ENCODE results near the gene HERC2.

The HERC2 gene

DNA sequence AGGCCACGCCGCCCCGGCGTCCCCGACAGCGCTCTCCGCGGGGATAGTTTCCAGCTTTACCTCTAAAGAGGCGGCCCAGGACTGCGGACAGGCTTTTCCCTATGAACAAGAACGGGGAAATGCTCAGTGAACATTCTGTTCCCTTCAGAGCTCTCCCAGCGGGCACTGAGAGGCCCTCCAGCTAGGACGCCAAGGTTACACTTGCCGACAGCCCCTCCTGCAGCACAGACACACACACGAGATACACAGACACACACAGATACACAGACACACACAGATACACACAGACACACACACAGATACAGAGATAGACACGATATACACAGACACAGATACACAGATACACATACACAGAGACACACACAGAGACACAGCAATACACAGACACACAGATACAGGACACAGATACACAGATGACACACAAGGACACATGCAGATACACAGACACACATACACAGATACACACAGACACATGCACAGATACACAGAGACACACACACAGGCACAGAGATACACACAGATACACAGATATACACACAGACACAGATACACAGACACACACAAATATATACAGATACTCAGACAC, 222.3 kb downstream of the HERC2 start:
- no peaks in the 10 kb centered on the region for H3F3A ChIP-seq (ENCODE audit: insufficient read depth)
- no peaks in the 10 kb centered on the region for H4K20me1 ChIP-seq (ENCODE audit: low read depth, low read length)
- H3K9ac ChIP-seq (ENCODE audit: low read length) = no peak overlapping the region
- H2AFZ ChIP-seq (ENCODE audit: low read depth, low read length, severe bottlenecking) = no peak overlapping the region
- no peaks in the 10 kb centered on the region for H3K9me2 ChIP-seq (replicated peaks; ENCODE audit: insufficient read depth, low read length)
- no peaks in the 10 kb centered on the region for H3K27me3 ChIP-seq (ENCODE audit: low read length)
- no peak overlapping the region for H3K4me3 ChIP-seq (ENCODE audit: insufficient read depth, low read length, poor library complexity, severe bottlenecking)
- H3K36me3 ChIP-seq (ENCODE audit: low read length) = no peaks in the 10 kb centered on the region
- no peak overlapping the region for H3K27ac ChIP-seq (ENCODE audit: low read depth, low read length)
- no peak overlapping the region for H3K4me2 ChIP-seq (ENCODE audit: low read depth, low read length, poor library complexity, severe bottlenecking)
- no peak for TF ChIP-seq EZH2phosphoT487 (conservative IDR thresholded peaks at IDR 0.05; ENCODE audit: low read length)
- TF ChIP-seq, protein P1, sequence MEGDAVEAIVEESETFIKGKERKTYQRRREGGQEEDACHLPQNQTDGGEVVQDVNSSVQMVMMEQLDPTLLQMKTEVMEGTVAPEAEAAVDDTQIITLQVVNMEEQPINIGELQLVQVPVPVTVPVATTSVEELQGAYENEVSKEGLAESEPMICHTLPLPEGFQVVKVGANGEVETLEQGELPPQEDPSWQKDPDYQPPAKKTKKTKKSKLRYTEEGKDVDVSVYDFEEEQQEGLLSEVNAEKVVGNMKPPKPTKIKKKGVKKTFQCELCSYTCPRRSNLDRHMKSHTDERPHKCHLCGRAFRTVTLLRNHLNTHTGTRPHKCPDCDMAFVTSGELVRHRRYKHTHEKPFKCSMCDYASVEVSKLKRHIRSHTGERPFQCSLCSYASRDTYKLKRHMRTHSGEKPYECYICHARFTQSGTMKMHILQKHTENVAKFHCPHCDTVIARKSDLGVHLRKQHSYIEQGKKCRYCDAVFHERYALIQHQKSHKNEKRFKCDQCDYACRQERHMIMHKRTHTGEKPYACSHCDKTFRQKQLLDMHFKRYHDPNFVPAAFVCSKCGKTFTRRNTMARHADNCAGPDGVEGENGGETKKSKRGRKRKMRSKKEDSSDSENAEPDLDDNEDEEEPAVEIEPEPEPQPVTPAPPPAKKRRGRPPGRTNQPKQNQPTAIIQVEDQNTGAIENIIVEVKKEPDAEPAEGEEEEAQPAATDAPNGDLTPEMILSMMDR (IDR thresholded peaks at IDR 0.05; ENCODE audit: insufficient read depth, low read length, poor library complexity, severe bottlenecking) = no peak
- no peaks in the 10 kb centered on the region for H3K9me3 ChIP-seq (ENCODE audit: insufficient read depth, low read length)
- H3K79me2 ChIP-seq (ENCODE audit: insufficient read depth, low read length) = no peaks in the 10 kb centered on the region

DNA sequence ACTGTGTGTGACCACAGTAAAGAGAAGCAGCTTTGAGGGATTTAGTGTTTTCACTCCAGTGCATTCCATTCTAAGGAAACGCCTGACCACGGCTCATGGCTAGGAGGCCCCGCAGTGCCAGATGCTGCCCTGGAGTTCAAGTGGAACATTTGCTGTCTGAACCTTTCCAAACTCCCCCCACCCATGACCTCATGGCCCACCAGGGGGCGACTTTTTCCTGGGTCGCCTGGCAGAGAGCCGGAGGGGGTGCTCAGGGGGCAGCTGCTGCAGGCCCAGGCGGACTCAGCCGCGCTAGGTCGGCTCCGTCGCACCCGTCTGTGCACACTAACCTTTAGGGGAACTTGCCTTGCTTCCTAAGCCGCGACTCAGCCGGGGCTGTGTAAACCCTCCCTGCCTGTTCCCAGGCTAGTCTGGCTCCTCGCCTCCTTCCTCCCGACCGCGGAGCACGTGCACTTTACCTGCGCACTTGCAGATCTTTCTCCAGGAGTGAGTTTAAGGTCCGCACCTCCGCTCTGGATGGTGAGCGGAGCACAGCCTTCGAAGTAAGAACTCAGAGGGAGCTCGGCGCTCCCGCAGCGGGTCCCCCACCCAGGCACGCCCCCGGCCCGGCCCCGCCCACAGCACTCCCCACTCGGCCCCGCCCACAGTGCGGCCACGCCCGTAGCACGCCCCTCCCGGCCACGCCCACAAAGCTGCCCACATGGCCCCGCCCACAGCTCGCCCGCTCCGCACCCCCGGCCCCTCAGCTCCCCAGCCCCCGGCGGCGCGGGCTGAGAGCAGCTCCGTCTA, 223.0 kb downstream of the HERC2 start, which contains the start of gene OCA2:
TSS of gene OCA2 (minus strand) at position 550 of the 789 bp plus-strand sequence. CDS start 17,441 bp downstream, outside the sequence.
- Histone ChIP-seq H3K79me2 (ENCODE audit: insufficient read depth, low read length) (no peaks in the 10 kb centered on the region), H3K9ac (ENCODE audit: low read length) (no peak within 1 kb of the TSS), H3K4me2 (ENCODE audit: low read depth, low read length, poor library complexity, severe bottlenecking) (no peak within 1 kb of the TSS), H3F3A (ENCODE audit: insufficient read depth) (no peaks in the 10 kb centered on the region), H3K9me2 (replicated peaks; ENCODE audit: insufficient read depth, low read length) (no peaks in the 10 kb centered on the region), H4K20me1 (ENCODE audit: low read depth, low read length) (no peaks in the 10 kb centered on the region), H3K27me3 (ENCODE audit: low read length) (no peaks in the 10 kb centered on the region), H3K4me3 (ENCODE audit: insufficient read depth, low read length, poor library complexity, severe bottlenecking) (no peak within 1 kb of the TSS), H3K27ac (ENCODE audit: low read depth, low read length) (no peak within 1 kb of the TSS), H3K9me3 (ENCODE audit: insufficient read depth, low read length) (no peaks in the 10 kb centered on the region), H3K36me3 (ENCODE audit: low read length) (no peaks in the 10 kb centered on the region), H2AFZ (ENCODE audit: low read depth, low read length, severe bottlenecking) (no peak within 1 kb of the TSS)
- no peak for TF ChIP-seq EZH2phosphoT487 (conservative IDR thresholded peaks at IDR 0.05; ENCODE audit: low read length)
- TF ChIP-seq, protein P1 (IDR thresholded peaks at IDR 0.05; ENCODE audit: insufficient read depth, low read length, poor library complexity, severe bottlenecking) = no peak

DNA sequence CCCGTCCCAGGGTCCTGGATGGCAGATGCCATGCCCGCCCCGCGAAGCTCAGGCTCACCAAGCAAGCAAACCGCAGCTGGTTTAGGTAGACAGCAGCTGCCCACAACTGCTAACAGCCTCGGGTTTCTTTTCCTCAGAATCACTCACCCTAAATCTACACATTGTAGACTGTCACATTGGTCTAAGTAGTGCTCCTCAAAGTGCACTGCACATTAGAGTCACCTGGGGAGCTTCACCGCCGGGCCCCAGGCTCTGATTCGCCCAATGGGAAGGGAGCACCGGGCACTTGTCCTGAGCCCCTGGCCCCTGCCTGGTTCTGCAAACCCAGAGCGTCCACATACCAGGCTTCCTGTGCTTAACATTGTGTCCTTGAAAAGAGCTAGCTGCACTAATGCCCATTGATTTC, 223.6 kb downstream of the HERC2 start:
- H3K9me3 ChIP-seq (ENCODE audit: insufficient read depth, low read length) = no peaks in the 10 kb centered on the region
- no peak overlapping the region for H3K9ac ChIP-seq (ENCODE audit: low read length)
- no peaks in the 10 kb centered on the region for H3F3A ChIP-seq (ENCODE audit: insufficient read depth)
- no peaks in the 10 kb centered on the region for H3K79me2 ChIP-seq (ENCODE audit: insufficient read depth, low read length)
- H3K36me3 ChIP-seq (ENCODE audit: low read length) = no peaks in the 10 kb centered on the region
- TF ChIP-seq, protein P1 (IDR thresholded peaks at IDR 0.05; ENCODE audit: insufficient read depth, low read length, poor library complexity, severe bottlenecking) = no peak
- TF ChIP-seq EZH2phosphoT487 (conservative IDR thresholded peaks at IDR 0.05; ENCODE audit: low read length) = no peak
- no peaks in the 10 kb centered on the region for H3K27me3 ChIP-seq (ENCODE audit: low read length)
- H2AFZ ChIP-seq (ENCODE audit: low read depth, low read length, severe bottlenecking) = no peak overlapping the region
- H3K4me3 ChIP-seq (ENCODE audit: insufficient read depth, low read length, poor library complexity, severe bottlenecking) = no peak overlapping the region
- no peak overlapping the region for H3K27ac ChIP-seq (ENCODE audit: low read depth, low read length)
- no peaks in the 10 kb centered on the region for H3K9me2 ChIP-seq (replicated peaks; ENCODE audit: insufficient read depth, low read length)
- H3K4me2 ChIP-seq (ENCODE audit: low read depth, low read length, poor library complexity, severe bottlenecking) = no peak overlapping the region
- no peaks in the 10 kb centered on the region for H4K20me1 ChIP-seq (ENCODE audit: low read depth, low read length)
